ENCODE measurements around the gene MITF.

DNA sequence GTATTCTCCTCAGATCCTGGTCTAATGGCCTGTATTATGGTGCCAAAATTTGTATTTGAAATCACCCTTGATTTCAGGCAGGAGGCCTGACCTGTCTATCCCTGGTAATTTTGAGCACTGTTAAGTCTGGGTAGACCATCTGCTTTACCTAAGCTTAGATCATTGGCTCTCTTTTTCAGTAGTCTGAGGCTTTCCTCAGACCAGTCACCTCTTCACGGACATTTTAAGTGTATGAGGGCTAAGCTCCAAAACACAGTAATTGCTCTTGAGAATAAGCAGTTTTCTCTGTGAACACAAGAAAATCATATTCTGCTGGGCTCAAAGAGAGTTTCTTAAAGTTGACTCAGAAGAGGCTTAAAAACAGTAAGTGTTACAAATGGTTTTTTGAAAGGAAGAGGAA lies 168.3 kb downstream of the MITF start:
- TF ChIP-seq, protein P1, sequence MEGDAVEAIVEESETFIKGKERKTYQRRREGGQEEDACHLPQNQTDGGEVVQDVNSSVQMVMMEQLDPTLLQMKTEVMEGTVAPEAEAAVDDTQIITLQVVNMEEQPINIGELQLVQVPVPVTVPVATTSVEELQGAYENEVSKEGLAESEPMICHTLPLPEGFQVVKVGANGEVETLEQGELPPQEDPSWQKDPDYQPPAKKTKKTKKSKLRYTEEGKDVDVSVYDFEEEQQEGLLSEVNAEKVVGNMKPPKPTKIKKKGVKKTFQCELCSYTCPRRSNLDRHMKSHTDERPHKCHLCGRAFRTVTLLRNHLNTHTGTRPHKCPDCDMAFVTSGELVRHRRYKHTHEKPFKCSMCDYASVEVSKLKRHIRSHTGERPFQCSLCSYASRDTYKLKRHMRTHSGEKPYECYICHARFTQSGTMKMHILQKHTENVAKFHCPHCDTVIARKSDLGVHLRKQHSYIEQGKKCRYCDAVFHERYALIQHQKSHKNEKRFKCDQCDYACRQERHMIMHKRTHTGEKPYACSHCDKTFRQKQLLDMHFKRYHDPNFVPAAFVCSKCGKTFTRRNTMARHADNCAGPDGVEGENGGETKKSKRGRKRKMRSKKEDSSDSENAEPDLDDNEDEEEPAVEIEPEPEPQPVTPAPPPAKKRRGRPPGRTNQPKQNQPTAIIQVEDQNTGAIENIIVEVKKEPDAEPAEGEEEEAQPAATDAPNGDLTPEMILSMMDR (IDR thresholded peaks at IDR 0.05), result no peak
- TF ChIP-seq ZFX (IDR thresholded peaks at IDR 0.05; ENCODE audit: borderline replicate concordance), result no peak
